BE2C (cell line): ENCODE measurements around the gene SYNDIG1.
A peak's percentile ranks its signal among the peaks of the same experiment; 100 is the strongest.

Experiments
- DNase-seq: peaks from one replicate; pipeline ENCODE4 v3.0.0-alpha.2; 2020
- H3K27me3 ChIP-seq: fragments of 250-450 bp; sonication (Bioruptor Pico); 2 replicates; pipeline ENCODE4 v1.5.1; 2020; ENCODE audit warnings: mild to moderate bottlenecking
- H3K36me3 ChIP-seq: fragments of 250-450 bp; sonication (Bioruptor Pico); 2 replicates; pipeline ENCODE4 v1.5.1; 2020; ENCODE audit warnings: mild to moderate bottlenecking
- H3K4me1 ChIP-seq: fragments of 250-450 bp; sonication (Bioruptor Pico); 2 replicates; pipeline ENCODE4 v1.5.1; 2020
- H3K4me3 ChIP-seq: 2 replicates; pipeline ENCODE4 v1.5.1; 2011; ENCODE audit warnings: low read depth, low read length
- H3K9me3 ChIP-seq: fragments of 250-450 bp; sonication (Bioruptor Pico); 2 replicates; pipeline ENCODE4 v1.5.1; 2020
- CTCF ChIP-seq: IDR thresholded peaks from 2 replicates; pipeline ENCODE4 v1.5.1; 2012; ENCODE audit warnings: mild to moderate bottlenecking, low read depth, low read length

The SYNDIG1 gene

GRCh38 chr20:24682496-24682985 lies 213.1 kb downstream of the SYNDIG1 start:
- Histone ChIP-seq H3K36me3 (no peaks in the 10 kb centered on the region), H3K9me3 (no peaks in the 10 kb centered on the region), H3K4me1 (no peaks in the 10 kb centered on the region), H3K27me3 (no peaks in the 10 kb centered on the region), H3K4me3 (no peak overlapping the region)
- no peak for TF ChIP-seq CTCF
- DNase-seq, result no peak

GRCh38 chr20:24683676-24684075 lies 214.2 kb downstream of the SYNDIG1 start:
- Histone ChIP-seq H3K4me3 (no peak overlapping the region), H3K4me1 (no peaks in the 10 kb centered on the region), H3K27me3 (no peaks in the 10 kb centered on the region), H3K9me3 (no peaks in the 10 kb centered on the region; the same call in 1 of the 2 replicates), H3K36me3 (no peaks in the 10 kb centered on the region)
- DNase-seq, result peak; percentile 1
- TF ChIP-seq CTCF, result no peak

- no peaks in the 10 kb centered on the region; the same call in 1 of the 2 replicates for H3K9me3 ChIP-seq
- H3K27me3 ChIP-seq, result no peaks in the 10 kb centered on the region
- no peaks in the 10 kb centered on the region for H3K36me3 ChIP-seq
- no peaks in the 10 kb centered on the region for H3K4me1 ChIP-seq
- no peak overlapping the region for H3K4me3 ChIP-seq
- peak; percentile 1 for DNase-seq
- no peak for TF ChIP-seq CTCF
These were observed 215.0 kb downstream of the SYNDIG1 start for GRCh38 chr20:24684421-24684871.

DNA sequence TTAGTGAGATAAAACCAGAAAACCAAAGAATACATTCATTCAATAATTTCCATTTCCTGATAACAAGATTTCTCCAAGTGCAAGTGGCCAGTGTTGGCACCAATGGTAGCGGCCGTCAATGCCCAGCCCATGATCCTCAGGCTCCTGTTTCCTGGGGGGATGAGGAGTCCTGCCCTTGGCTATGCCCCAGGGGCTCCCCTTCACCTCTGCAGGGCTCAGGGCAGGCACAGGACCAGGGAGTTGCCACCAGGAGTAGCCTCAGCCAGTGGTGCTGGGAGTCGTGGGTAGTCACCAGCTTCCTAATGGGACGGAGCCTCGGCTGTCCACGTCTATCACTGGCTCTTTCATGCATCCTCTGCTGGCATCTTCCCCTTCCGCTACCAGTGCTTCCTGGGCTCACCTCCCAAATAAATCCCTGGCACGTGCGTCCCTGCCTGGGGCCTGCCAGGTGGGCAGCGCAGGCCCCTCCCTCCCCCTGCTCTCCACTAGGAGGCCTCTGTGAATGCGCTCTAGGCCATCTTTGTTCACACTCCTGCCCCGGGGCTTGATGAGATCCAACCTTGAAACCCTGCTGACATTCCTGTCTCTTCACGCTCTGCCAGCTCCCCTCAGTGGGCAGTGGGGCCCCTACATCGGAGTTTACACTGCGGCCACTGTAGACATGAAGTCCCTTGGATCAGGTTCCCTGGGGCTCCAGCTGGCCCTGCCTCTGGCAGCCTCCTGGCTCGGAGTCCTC lies 215.7 kb downstream of the SYNDIG1 start:
- no peaks in the 10 kb centered on the region; the same call in 1 of the 2 replicates for H3K9me3 ChIP-seq
- H3K4me1 ChIP-seq, result no peaks in the 10 kb centered on the region
- DNase-seq, result peak; percentile 4
- TF ChIP-seq CTCF, result no peak
- no peaks in the 10 kb centered on the region for H3K36me3 ChIP-seq
- no peaks in the 10 kb centered on the region for H3K27me3 ChIP-seq
- H3K4me3 ChIP-seq, result no peak overlapping the region

DNA sequence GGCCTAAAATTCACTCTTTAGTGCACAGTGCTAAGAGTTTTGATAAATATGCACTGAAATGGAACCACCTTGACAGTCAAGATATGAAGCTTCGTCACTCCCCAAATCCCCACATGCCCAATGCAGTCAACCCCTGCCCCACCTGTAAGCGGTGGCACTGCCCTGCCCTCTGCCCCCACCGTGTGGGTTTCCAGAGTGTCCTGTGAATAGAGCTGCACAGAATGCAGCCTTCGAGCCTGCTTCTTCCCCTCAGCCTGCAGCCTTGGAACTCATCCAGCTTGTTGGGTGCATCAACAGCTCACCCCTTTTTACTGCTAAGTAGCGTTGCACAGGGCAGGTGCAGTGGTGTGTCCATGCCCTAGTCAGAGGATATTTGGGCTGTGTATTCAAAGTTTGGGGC lies 216.3 kb downstream of the SYNDIG1 start:
- no peaks in the 10 kb centered on the region for H3K36me3 ChIP-seq
- TF ChIP-seq CTCF, result no peak
- DNase-seq, result no peak
- no peaks in the 10 kb centered on the region for H3K4me1 ChIP-seq
- no peak overlapping the region for H3K4me3 ChIP-seq
- H3K27me3 ChIP-seq, result no peaks in the 10 kb centered on the region
- H3K9me3 ChIP-seq, result no peaks in the 10 kb centered on the region; the same call in 1 of the 2 replicates

DNA sequence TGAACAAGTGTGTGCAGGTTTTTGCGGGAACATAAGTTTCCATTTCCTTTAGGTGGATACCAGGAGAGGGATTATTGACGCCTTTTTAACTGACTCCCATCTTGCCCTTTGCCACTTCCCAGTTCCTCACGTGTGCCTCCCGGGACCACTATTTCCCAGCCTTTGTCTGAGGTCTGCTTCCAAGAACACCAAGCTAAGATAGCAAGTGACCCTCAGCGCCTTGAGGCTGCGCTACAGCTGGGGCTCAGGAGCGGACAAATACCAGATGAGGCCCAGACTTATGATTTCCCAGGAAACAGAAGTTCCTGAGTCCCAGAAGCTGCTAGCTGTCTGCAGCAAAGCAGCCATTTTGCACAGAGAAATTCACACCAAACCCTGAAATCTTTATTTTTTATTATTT lies 216.7 kb downstream of the SYNDIG1 start:
- Histone ChIP-seq H3K27me3 (no peaks in the 10 kb centered on the region), H3K4me3 (no peak overlapping the region)

More for the DNA sequence above, 216.7 kb downstream of the SYNDIG1 start:
- no peaks in the 10 kb centered on the region for H3K4me1 ChIP-seq
- TF ChIP-seq CTCF, result no peak
- no peaks in the 10 kb centered on the region; the same call in 1 of the 2 replicates for H3K9me3 ChIP-seq
- no peak for DNase-seq
- no peaks in the 10 kb centered on the region for H3K36me3 ChIP-seq
